RWPE1 (cell line): ENCODE data around the gene FBXO15.

Experiments used
- CTCF ChIA-PET: fragments of 350-600 bp; sonication (Branson Sonifier 250); formaldehyde crosslinking; extraction: SDS; loops from one replicate; lab custom pipeline; 2021; lab: Yijun Ruan, JAX
- POLR2A ChIA-PET: fragments of 400-600 bp; formaldehyde crosslinking; extraction: SDS; loops from one replicate; lab custom pipeline; 2020; ENCODE audit warnings: antibody characterized with exemption; ENCODE audit not compliant: low non-redundant PET; lab: Yijun Ruan, JAX
- DNase-seq: peaks from one replicate; pipeline ENCODE4 v3.0.0; 2012; ENCODE audit warnings: low spot score
- H3K27ac ChIP-seq: fragments of 450-650 bp; 2 replicates; pipeline ENCODE4 v1.5.1; 2017
- TF ChIP-seq, protein P1 (sequence below): fragments of 450-650 bp; conservative IDR thresholded peaks from 2 replicates; pipeline ENCODE4 v1.5.1; 2017; ENCODE audit warnings: low read depth, mild to moderate bottlenecking

The FBXO15 gene

DNA sequence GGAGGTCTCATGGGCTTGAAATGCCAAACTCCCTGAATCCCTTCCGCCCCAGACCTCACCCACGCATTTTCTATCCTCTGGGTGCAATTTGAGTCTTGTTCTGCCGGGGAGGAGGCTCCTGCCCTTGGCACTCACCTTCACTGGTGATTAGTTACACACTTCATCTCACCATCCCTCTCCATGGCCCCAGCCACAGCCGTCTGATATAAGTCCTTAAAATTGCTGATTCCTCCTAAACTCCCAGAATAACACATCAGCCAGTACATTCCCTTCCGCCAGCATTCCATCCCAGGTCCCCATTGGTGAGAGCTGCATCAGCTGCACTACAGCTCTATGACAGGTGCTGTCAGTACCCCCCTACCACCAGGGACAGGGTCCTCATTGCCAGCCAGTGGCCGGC is 4.6 kb upstream of the FBXO15 start:
- TF ChIP-seq, protein P1, sequence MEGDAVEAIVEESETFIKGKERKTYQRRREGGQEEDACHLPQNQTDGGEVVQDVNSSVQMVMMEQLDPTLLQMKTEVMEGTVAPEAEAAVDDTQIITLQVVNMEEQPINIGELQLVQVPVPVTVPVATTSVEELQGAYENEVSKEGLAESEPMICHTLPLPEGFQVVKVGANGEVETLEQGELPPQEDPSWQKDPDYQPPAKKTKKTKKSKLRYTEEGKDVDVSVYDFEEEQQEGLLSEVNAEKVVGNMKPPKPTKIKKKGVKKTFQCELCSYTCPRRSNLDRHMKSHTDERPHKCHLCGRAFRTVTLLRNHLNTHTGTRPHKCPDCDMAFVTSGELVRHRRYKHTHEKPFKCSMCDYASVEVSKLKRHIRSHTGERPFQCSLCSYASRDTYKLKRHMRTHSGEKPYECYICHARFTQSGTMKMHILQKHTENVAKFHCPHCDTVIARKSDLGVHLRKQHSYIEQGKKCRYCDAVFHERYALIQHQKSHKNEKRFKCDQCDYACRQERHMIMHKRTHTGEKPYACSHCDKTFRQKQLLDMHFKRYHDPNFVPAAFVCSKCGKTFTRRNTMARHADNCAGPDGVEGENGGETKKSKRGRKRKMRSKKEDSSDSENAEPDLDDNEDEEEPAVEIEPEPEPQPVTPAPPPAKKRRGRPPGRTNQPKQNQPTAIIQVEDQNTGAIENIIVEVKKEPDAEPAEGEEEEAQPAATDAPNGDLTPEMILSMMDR, result no peak
- ChIA-PET POLR2A (no interaction called here), CTCF (no interaction called here)
- DNase-seq, result no peak
- H3K27ac ChIP-seq, result peak overlapping the region; percentile 22

DNA sequence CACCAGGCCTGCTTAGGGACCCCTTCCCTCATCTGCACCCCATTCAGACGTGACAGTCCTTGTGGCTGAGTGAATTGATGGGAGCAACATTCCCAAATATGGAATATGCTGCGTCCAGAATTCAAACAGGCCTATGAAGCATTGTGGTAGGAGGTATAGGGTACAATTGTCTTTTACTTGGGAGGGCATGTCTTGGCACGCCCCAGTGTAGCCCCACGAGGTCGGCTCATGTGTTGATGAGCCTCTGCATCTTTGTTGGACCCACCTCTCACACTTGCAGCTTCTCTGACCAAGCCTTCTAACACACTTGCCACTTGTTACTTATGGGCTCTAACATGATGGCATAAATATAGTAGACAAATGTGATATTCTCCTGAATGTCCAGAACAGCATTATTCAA is 2.2 kb upstream of the FBXO15 start:
- DNase-seq, result no peak
- ChIA-PET POLR2A (no interaction called here), CTCF (no interaction called here)
- TF ChIP-seq, protein P1, result no peak
- no peak overlapping the region for H3K27ac ChIP-seq

DNA sequence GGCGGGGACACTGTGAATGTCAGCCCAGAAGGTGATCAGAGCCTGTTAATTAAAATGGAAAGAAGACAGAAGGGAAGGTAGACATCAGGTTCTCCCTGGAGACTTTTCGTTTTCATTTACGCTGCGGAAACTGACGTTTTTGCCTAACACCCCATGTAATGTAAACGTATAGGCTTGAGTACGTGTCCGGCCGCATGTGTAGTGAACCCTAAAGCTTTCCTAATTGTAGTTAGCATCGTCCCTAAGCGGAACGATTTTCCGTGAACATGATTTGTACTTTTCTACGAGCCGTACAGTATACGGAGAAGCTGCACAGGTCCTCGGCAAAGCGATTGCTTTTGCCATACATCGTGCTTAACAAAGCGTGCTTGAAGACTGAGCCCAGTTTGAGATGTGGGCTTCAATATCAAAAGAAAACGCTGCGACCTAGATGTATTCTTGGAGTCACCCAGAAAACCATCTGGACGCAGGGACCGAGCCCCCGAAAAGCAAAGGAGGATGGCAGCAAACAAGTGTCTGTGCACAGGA is 973 bp upstream of the FBXO15 start:
- no peak for DNase-seq
- ChIA-PET CTCF (no interaction called here), POLR2A (no interaction called here)
- peak overlapping the region; percentile 95 for H3K27ac ChIP-seq
- TF ChIP-seq, protein P1, result no peak

DNA sequence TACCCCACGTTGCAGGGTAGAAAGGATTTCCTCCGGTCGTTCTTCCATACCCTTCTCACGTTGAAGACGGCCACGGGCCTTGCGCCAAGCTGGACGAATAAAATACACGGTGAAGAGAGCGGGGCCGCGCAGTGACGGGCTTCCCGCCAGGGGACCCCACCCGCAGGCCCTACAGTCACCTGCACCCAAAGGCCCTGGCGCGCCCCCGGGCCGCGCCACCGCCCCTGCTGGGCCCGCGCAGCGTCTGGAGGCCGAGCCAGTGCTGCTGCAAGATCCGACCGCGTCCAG is 199 bp downstream of the FBXO15 start:
- TF ChIP-seq, protein P1, result no peak
- CTCF ChIA-PET, result no interaction called here
- POLR2A ChIA-PET, result no interaction called here
- no peak for DNase-seq
- peak overlapping the region; percentile 95 for H3K27ac ChIP-seq

DNA sequence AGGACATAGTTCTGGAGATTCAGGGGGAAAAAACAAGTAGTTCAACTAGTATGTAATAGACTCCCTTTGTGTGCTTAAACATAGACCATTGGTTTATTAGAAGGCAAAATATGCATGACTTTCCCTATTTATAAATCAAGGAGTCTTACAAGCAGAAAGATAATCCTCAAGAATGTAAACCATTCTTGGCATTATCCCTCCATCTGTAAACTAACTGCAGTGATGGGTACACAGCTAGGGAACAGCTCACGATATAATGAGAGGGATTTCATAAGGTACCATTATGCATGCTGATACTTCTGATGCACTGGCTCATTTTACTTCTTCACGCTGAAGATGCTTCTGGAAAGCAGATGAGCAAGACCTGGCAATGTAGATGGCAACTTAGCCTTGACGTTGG is 878 bp downstream of the FBXO15 start:
- ChIA-PET POLR2A (no interaction called here), CTCF (no interaction called here)
- H3K27ac ChIP-seq, result no peak overlapping the region
- DNase-seq, result no peak
- TF ChIP-seq, protein P1, result no peak

DNA sequence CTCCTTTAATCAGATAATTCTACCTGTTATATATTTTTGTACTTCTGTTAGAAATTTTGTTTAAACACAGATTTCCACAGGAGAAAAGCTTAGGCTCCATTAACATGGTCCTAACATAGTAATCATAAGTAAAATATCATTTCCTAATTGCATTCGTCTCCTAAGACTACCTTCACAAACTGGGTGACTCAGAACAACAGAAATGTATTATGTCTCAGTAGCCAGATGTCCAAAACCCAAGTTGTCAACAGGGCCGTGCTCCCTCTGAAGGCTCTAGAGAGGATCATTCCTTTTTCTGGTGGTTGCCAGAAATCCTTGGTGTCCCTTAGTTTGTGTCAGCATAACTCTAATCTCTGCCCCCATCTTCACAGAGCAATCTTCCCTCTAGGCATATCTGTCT is 5.4 kb downstream of the FBXO15 start:
- CTCF ChIA-PET, result no interaction called here
- TF ChIP-seq, protein P1, result no peak
- H3K27ac ChIP-seq, result no peak overlapping the region
- POLR2A ChIA-PET, result no interaction called here
- no peak for DNase-seq

DNA sequence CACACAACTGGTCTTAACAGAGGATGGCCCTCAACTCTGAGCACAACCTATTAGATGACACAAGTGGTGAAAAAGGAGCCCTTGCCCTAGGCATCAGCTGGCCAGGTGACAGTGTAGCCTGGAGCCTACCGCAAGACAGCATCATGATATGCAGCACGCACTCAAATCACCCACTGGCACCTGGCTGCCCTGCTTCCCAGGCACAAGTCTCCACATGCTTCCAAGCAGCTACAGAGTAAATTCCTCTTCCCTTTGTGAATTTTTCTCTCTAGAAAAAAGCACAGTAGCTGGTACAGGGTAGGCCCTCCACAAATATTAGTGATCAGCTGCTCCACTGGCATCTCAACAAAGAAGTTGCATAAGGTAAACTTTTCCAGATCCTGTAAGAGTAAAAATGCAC is 6.0 kb downstream of the FBXO15 start:
- peak overlapping the region; percentile 37; the same call in 1 of the 2 replicates for H3K27ac ChIP-seq
- POLR2A ChIA-PET, result no interaction called here
- CTCF ChIA-PET, result no interaction called here
- DNase-seq, result peak; percentile 32
- TF ChIP-seq, protein P1, result no peak
